ENCODE results near the gene SV2B.

GRCh38 chr15:91318931-91319330 is 218.9 kb downstream of the SV2B start:
- TF ChIP-seq POLR2A (IDR thresholded peaks at IDR 0.05) (no peak), CTCF (IDR thresholded peaks at IDR 0.05) (no peak)

Measured in stomach (tissue), 4 donors.